Measurements from ENCODE around the gene MLLT3.

DNA sequence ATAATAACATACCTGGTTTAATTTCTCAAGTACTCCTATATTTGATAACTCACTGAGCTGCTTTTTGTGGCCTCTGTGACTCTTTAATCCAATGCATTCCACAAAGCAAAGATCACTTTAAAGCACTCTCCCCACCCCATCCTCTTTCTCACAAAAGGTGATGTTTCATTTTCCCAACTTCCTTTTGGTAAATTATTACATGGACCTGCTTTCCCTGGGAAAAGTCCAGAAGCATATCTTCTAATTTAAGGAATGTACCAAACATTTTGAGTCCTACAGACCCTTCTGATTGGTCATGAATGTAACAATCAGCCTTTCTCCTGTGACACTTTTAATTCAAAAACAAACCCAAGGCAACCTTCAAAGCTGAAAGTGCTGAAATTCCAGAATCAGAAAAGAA, 71.1 kb downstream of the MLLT3 start:
- no peak for TF ChIP-seq POLR2A (IDR thresholded peaks at IDR 0.05)
- TF ChIP-seq POLR2AphosphoS5 (IDR thresholded peaks at IDR 0.05): no peak
